IPS-11a (cell line): ENCODE results near the gene PTBP1.

Source experiments
- H3K4me3 ChIP-seq: one replicate; pipeline ENCODE4 v1.5.1; 2013; ENCODE audit warnings: low read depth, low read length, control low read depth

Gene PTBP1

DNA sequence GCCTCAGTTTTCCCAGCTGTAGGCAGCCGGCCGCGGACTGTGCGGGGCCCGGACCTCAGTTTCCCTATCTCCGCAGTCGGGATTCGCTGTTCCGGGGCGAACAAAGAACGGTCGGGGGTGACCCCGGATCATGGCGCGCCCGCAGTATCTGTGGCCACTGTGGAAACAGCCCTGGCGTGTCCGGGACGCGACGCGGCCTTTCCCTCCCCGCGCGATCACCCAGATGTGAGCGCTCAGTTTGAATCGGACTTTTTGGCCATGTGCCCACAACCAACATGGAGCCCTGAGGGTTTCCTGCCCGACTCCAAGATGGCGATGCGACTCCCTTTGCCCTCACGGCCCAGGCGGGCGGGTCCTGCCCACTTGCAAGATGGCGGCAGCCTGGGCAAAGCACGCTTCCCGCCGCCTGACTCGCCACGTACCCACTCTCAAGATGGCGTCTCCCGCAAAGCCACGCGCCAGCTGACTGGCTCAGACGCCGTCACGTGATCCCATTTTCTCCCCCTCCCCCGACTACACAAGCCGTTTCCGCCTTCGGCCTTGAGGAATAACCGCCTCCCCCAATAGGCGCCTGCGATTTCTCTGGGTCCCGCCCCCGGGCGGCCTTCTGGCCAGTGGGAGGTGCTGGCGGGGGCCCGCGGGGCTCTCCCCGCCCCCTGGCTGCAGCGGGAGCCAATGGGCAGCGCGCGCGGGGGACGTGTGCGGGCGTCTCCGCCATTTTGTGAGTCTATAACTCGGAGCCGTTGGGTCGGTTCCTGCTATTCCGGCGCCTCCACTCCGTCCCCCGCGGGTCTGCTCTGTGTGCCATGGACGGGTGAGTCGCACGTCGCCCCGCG lies at the start of gene PTBP1:
TSS of gene PTBP1 (plus strand) at position 761 of the 836 bp plus-strand sequence. CDS start at position 807, 46 bp downstream.
- H3K4me3 ChIP-seq: peak within 1 kb of the TSS; percentile 73

DNA sequence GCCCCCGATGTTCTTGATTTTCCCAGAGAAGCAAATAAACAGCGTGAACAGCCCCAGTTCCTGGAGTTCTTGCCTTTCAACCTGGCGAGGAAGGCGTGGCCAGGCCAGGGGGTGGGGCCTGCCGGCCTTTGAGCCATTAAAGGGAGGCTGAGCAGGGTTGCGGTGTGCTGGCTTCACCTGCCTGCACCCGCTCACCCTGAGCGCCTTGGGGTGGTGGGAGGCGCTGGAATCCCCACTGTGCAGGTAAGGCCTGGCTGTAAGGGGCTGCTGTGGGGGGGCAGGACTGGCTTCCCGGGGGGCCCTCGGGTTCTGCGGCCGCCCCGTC lies 49.0 kb upstream of the PTBP1 start:
- H3K4me3 ChIP-seq: no peak overlapping the region

DNA sequence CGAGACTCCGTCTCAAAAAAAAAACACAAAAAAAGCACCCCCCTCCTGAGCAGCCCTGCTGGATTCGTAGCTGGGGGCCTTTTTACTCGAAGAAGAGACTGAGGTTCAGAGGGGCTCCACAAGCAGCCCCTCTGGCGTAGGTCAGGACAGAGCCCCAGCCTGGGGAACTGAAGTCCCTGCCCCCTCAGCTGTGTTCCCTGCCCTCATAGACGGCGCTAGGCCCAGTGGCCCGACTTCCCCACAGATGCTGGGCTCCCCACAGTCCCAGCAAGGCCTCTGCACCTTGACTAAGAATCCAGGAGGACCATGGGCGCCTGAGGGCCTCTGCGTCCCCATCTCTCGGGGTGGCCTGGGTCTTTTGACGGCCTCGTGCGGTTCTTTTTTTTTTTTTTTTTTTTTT lies 47.4 kb upstream of the PTBP1 start:
- no peak overlapping the region for H3K4me3 ChIP-seq

DNA sequence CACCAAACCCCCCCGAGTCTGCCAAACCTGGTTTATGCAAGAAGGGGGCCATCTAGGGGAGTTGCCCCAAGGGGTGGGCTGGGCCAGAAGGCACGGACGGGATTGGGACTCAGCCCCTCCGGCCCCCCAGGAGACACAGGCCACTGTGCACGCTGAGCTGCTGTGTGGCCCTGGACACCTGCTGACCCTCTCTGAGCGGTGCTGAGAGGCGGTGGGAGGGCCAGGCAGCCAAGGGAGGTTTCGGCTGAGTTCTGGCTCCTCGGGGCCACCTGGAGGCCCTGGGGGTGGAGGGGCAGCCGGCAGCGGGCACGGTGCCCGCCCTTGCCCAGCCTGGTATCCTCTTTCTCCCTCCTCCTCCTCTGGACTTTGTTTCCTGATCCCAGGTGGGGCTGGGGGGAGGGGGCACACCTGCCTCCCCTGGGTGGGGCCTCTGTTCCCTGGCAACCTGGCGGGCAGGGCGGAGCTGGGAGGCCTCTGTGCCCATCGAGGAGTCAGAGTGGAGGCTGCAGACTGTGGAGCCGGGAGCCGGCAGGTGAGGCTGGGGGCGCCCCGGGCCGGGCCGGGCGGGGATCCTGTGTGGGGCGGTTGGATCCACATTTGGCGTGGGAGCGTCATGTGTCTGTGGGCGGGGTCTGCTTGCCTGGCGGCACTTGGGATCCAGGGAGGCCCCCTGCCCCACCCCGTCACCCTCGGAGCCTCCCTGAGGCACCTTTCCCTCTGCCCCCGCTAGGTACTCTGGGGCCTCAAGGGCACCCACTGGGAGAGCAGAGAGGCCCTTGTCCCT lies 46.4 kb upstream of the PTBP1 start, which contains the start of gene MISP:
TSS of gene MISP (plus strand) at position 473 of the 784 bp plus-strand sequence. CDS start 5,835 bp downstream, outside the sequence.
- H3K4me3 ChIP-seq: no peak within 1 kb of the TSS

DNA sequence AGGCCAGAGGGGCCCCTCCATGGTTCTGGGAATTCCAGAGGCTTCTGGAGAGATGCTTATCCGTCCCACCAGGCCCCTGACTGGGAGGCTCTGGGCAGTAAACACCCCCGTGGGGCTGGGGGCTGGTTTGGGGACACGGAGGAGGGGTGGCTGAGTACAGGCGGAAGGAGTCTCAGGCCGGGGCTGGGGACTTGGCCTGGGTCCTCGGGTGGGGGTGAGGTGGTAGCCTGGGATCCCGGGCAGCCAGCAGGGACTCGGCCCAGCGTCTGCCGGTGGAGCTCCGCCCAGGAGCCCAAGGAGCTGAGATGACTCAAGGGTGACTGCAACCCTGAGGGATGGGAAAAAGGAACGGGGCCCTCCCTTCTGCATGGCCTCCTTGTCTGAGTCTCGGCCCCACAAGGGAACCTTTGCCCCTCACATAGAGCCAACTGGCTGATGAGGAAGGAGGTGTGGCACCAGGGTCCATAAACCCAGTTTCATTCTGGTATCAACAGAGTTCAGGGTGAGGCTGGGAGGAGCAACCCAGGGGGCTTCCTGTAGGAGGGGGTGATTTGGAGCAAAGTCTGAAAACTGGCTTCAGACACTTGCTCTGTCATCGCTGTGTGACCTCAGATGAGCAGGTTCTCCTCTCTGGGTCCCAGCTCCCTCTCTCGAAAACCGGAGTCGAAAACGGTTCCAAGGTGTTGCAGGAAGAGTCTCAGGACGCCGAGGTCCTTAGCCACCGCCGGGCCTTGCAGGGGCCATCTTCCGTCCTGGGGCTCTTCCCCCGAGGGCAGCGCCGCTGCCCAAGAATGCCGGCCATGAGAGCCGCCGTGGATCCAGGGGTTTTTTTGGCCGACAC lies 45.5 kb upstream of the PTBP1 start:
- no peak overlapping the region for H3K4me3 ChIP-seq

DNA sequence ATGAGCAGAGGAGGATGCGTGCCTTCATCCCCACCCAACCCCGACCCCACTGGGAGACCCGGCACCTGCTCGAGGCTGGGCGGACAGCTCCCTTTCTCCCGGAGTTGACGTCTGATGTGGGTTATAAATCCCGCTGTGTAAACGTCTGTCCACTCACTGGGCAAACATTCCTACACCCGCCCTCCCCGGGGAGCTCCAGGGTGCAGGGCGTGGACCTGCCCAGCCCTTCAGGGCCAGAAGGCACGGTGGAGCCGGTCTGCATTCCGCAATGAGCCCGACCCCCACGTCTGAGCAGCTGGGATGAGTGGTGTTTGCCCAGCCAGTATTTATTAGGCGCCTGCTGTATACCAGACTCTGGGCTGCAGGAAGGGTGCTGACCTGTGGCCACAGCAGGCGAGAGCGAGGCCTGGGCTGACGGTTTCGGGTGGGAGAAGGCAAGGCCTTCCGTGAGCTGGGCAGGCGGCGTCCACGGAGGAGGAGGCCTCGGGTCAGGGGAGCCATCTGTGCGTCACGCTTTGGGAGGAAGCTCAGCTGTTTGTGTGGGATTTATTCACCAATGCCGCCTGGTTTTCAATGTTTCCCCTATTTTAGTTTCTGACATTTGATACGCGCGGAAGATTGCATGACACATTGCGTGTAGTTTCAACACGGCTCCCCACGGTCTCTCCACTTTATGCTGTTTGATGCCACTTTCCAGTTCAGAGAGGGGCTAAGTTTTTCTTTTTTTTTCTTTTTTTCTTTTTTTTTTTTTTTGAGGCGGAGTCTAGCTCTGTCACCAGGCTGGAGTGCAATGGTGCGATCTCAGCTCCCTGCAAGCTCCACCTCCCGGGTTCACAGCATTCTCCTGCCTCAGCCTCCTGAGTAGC lies 44.4 kb upstream of the PTBP1 start:
- H3K4me3 ChIP-seq: no peak overlapping the region

DNA sequence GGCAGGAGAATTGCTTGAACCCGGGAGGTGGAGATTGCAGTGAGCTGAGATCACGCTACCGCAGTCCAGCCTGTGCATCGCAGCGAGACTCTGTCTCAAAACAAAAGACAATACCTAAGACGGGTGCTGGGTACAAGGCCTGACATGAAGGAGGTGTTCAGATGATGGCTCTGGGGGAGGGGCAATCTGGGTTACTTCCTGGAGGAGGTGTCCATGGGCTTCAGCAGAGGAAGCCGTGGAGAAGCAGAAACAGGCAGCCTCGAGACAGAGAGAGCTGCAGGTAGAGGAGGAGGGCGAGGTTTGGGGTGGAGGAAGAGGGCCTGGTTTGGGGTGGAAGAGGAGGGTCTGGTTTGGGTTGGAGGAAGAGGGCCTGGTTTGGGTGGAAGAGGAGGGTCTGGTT lies 42.7 kb upstream of the PTBP1 start:
- H3K4me3 ChIP-seq: no peak overlapping the region

DNA sequence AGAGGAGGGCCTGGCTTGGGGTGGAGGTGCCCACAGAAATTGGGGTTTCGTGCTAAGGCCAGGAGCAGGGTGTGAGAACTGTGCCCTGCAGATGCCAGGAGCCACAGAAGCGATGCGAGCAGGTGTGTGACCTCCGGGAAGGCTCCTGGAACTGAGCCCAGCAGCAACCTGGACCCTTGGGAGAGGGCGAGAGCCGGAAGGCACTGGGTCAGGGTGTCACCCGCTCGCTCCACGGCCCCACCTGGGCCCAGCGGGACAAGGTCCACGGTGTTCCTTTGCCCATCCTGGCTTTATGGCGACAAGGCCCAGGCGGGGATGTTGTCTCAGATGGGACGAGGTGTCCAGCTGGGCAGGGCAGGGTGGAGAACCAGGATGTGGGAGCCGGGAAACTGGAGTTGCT lies 42.2 kb upstream of the PTBP1 start:
- no peak overlapping the region for H3K4me3 ChIP-seq

DNA sequence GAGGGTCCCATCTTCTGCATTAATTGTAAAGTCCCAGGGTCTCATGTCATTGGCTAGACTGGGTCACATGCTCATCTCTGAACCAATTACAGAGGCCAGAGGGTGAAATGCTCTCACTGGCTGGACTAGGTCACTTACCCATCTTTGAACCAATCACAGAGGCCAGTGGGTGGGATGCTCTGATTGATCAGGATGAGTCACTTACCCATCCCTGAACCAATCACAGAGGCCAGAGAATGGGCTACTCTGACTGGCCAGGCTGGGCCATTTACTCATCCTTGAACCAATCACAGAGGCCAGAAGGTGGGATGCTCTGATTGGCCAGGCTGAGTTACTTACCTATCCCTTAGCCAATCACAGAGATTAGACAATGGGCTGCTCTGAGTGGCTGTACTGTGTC lies 41.0 kb upstream of the PTBP1 start:
- H3K4me3 ChIP-seq: no peak overlapping the region

DNA sequence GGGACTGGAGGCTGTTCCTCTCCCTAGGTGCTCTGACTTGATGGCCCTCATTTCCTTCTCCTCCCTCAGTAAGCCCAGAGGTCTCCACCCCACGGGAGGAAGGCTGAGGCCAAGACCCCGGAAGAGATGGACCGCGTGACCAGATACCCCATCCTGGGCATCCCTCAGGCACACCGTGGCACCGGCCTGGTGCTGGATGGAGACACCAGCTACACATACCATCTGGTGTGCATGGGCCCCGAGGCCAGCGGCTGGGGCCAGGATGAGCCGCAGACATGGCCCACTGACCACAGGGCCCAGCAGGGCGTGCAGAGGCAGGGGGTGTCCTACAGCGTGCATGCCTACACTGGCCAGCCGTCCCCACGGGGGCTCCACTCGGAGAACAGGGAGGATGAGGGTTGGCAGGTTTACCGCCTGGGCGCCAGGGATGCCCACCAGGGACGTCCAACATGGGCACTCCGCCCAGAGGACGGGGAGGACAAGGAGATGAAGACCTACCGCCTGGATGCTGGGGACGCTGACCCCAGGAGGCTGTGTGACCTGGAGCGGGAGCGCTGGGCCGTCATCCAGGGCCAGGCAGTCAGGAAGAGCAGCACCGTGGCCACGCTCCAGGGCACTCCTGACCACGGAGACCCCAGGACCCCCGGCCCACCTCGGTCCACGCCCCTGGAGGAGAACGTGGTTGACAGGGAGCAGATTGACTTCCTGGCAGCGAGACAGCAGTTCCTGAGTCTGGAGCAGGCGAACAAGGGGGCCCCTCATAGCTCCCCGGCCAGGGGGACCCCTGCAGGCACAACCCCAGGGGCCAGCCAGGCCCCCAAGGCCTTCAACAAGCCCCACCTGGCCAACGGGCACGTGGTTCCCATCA lies 40.2 kb upstream of the PTBP1 start:
- H3K4me3 ChIP-seq: no peak overlapping the region

DNA sequence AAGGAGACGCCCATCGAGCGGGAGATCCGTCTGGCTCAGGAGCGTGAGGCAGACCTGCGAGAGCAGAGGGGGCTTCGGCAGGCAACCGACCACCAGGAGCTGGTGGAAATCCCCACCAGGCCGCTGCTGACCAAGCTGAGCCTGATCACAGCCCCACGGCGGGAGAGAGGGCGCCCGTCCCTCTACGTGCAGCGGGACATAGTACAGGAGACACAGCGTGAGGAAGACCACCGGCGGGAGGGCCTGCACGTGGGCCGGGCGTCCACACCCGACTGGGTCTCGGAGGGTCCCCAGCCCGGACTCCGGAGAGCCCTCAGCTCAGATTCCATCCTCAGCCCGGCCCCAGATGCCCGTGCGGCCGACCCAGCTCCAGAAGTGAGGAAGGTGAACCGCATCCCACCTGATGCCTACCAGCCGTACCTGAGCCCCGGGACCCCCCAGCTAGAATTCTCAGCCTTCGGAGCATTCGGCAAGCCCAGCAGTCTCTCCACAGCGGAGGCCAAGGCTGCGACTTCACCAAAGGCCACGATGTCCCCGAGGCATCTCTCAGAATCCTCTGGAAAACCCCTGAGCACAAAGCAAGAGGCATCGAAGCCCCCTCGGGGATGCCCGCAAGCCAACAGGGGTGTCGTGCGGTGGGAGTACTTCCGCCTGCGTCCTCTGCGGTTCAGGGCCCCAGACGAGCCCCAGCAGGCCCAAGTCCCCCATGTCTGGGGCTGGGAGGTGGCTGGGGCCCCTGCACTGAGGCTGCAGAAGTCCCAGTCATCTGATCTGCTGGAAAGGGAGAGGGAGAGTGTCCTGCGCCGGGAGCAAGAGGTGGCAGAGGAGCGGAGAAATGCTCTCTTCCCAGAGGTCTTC lies 39.2 kb upstream of the PTBP1 start:
- no peak overlapping the region for H3K4me3 ChIP-seq

- no peak overlapping the region for H3K4me3 ChIP-seq
These were observed 34.1 kb upstream of the PTBP1 start for GRCh38 chr19:763181-763580.

DNA sequence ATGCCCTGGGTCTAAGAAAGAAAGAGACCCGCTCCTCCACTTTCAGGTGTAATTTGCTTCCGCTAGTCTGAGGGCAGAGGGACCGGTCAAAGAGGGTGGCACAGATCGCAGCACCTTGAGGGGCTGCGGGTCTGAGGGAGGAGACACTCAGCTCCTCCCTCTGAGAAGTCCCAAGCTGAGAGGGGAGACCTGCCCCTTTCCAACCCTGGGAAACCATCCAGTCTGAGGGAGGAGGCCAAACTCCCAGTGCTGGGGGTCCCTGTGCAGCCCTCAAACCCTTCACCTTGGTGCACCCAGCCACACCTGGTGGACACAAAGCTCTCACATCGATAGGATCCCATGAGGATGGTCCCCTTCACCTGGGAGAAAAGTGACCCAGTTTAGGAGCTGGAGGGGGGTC lies 33.4 kb upstream of the PTBP1 start:
- no peak overlapping the region for H3K4me3 ChIP-seq

GRCh38 chr19:764301-764700 lies 33.0 kb upstream of the PTBP1 start:
- H3K4me3 ChIP-seq: no peak overlapping the region

DNA sequence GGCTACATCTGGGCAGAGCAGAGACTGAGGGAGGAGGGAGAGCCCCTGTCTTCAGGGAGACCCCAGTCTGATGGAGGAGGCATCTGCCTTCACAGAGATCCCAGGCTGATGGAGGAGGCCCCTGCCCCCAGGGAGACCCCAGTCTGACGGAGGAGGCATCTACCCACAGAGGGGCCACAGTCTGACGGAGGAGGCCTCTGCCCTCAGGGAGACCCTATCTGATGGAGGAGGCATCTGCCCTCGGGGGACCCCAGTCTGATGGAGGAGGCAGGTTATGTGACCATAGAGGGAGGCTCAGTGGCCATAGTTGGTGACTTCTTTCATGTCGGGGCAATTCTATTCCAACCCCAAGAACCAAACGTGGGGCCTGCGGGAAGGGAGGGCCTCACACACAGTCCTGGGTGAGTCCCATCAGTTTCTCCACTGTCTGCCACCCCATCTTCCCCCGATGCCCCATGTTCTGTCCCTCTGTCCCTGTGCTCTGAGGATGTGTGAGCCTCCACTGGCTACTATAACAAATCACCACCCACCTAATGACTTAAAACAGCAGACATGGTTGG lies 32.0 kb upstream of the PTBP1 start:
- H3K4me3 ChIP-seq: no peak overlapping the region

- no peak overlapping the region for H3K4me3 ChIP-seq
These were observed 28.8 kb upstream of the PTBP1 start for GRCh38 chr19:768424-768823.

GRCh38 chr19:769616-770015 lies 27.6 kb upstream of the PTBP1 start:
- no peak overlapping the region for H3K4me3 ChIP-seq

GRCh38 chr19:771332-771785 lies 25.9 kb upstream of the PTBP1 start:
- no peak overlapping the region for H3K4me3 ChIP-seq
